ENCODE measurements around the gene SAMD14. TPM values are rescaled to one million over a fixed set of nuclear protein-coding genes. Genes with fewer than 3 reads are reported as not detected.

Gene SAMD14
- polyA plus RNA-seq, 1 experiment: 3.5 TPM

- POLR2A ChIA-PET: no interaction called here
- CTCF ChIA-PET: interaction anchor here (0.7 to 0.8 kb wide), 2 partner anchors 9 to 197 kb away, joined by 3 read pairs; no protein-coding TSS in a partner anchor
Observed at GRCh38 chr17:50100480-50100883, 29.5 kb downstream of the SAMD14 start.

GRCh38 chr17:50099003-50099402 lies 31.0 kb downstream of the SAMD14 start:
- Histone ChIP-seq H3K27ac (ENCODE audit: low read depth, low read length) (no peak overlapping the region), H3K9me3 (ENCODE audit: control insufficient read depth, insufficient read depth, low read length) (no peaks in the 10 kb centered on the region), H3K27me3 (ENCODE audit: control insufficient read depth, insufficient read depth, low read length) (no peaks in the 10 kb centered on the region), H3K4me3 (ENCODE audit: low read depth, low read length) (no peak overlapping the region)
- ChIA-PET POLR2A (no interaction called here), CTCF (interaction anchor here (1.0 to 1.4 kb wide), 2 partner anchors 12 to 72 kb away, joined by 3 to 5 read pairs; no protein-coding TSS in a partner anchor)
- no peak for DNase-seq (ENCODE audit: low read depth, low spot score)
- no peak for TF ChIP-seq CTCF (IDR thresholded peaks at IDR 0.05; ENCODE audit: low read depth, low read length)

More at GRCh38 chr17:50100480-50100883, 29.5 kb downstream of the SAMD14 start:
- H3K27ac ChIP-seq (ENCODE audit: low read depth, low read length): peak overlapping the region; percentile 47
- H3K27me3 ChIP-seq (ENCODE audit: control insufficient read depth, insufficient read depth, low read length): no peaks in the 10 kb centered on the region
- no peak overlapping the region for H3K4me3 ChIP-seq (ENCODE audit: low read depth, low read length)
- H3K9me3 ChIP-seq (ENCODE audit: control insufficient read depth, insufficient read depth, low read length): no peaks in the 10 kb centered on the region
- no peak for TF ChIP-seq CTCF (IDR thresholded peaks at IDR 0.05; ENCODE audit: low read depth, low read length)
- DNase-seq (ENCODE audit: low read depth, low spot score): no peak

- no peak overlapping the region for H3K4me3 ChIP-seq (ENCODE audit: low read depth, low read length)
- POLR2A ChIA-PET: no interaction called here
- CTCF ChIA-PET: interaction anchor here (0.8 to 1.4 kb wide), 2 partner anchors 12 to 18 kb away, joined by 3 read pairs; no protein-coding TSS in a partner anchor
Observed at GRCh38 chr17:50098583-50098982, 31.4 kb downstream of the SAMD14 start.

GRCh38 chr17:50097926-50098325 lies 32.0 kb downstream of the SAMD14 start:
- ChIA-PET POLR2A (no interaction called here), CTCF (interaction anchor here (0.6 to 0.8 kb wide), 2 partner anchors 18 to 201 kb away, joined by 3 to 9 read pairs; no protein-coding TSS in a partner anchor)

More at GRCh38 chr17:50098583-50098982, 31.4 kb downstream of the SAMD14 start:
- DNase-seq (ENCODE audit: low read depth, low spot score): no peak
- no peak overlapping the region for H3K27ac ChIP-seq (ENCODE audit: low read depth, low read length)
- H3K9me3 ChIP-seq (ENCODE audit: control insufficient read depth, insufficient read depth, low read length): no peaks in the 10 kb centered on the region
- TF ChIP-seq CTCF (IDR thresholded peaks at IDR 0.05; ENCODE audit: low read depth, low read length): no peak
- H3K27me3 ChIP-seq (ENCODE audit: control insufficient read depth, insufficient read depth, low read length): no peaks in the 10 kb centered on the region

More at GRCh38 chr17:50097926-50098325, 32.0 kb downstream of the SAMD14 start:
- no peak for TF ChIP-seq CTCF (IDR thresholded peaks at IDR 0.05; ENCODE audit: low read depth, low read length)
- Histone ChIP-seq H3K27me3 (ENCODE audit: control insufficient read depth, insufficient read depth, low read length) (no peaks in the 10 kb centered on the region), H3K4me3 (ENCODE audit: low read depth, low read length) (no peak overlapping the region), H3K27ac (ENCODE audit: low read depth, low read length) (no peak overlapping the region), H3K9me3 (ENCODE audit: control insufficient read depth, insufficient read depth, low read length) (no peaks in the 10 kb centered on the region)
- no peak for DNase-seq (ENCODE audit: low read depth, low spot score)

Measured in AG04450 (cell line).